GM18507 (cell line): ENCODE results near the gene ATP8A1.

Source experiments
- DNase-seq: peaks from one replicate; pipeline ENCODE4 v3.0.0; 2011; ENCODE audit warnings: low read depth; ENCODE audit not compliant: insufficient read length; ENCODE audit errors: extremely low spot score
- FAIRE-seq: peaks from 2 replicates; lab custom pipeline; 2011; peaks lifted over from hg19 to GRCh38; lab: Jason Lieb, UNC

ATP8A1 gene

DNA sequence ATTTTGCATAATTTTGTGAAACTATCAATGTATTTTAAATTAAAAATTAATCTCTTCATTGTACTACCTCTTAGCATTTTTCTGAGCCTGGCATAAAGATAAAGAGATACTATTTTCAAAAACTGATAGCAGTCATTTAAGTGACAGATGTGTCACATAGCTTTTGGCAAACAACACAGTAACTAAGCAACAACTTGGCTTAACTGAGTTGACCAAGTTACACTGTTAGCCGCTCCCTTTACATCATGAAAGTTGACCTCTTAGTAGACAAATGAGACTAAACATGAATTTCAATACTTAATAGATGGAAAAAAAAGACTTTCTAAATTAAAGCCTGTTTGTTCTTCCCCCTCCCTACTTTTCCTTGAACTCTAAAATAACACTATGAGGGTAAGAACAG, 62.0 kb downstream of the ATP8A1 start:
- DNase-seq (no peak), FAIRE-seq (no peak)

DNA sequence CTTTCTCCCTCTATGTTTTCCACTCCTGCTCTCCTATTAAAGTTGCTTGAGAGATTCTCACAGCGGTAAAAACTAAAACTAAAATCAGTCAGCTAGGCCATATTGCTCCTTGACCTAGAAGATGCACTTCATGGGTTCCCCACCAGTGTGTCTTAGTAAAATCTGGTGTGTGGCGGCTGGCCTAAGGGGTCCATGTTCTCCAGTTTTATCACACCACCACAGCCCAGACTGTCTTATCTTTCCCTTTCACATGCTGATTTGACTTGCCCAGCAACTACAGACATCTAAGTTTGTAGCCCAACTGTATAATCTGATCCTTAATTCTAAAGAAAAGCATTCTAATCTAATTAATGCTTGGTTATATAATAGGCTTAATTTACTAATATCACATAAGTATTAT, 68.0 kb downstream of the ATP8A1 start:
- DNase-seq (no peak), FAIRE-seq (no peak)

DNA sequence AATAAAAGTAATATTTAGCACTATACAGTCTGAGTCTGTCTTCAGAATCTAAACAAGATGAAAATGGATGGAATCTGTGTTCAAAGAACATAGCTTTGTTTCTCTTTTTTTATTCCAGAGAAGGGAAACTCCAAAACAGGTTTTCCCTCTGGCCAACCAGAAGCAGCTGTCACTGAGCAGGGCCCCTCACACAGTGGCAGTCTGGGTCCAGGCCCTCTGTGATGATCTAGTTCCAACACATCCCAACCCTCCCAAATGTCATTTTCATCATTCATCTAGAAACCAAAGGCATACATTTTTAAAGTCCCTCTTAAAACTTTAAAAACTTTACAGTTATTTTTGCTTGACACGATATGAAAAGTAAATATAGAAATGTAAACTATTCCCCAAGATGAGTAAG, 70.1 kb downstream of the ATP8A1 start:
- DNase-seq = no peak
- no peak for FAIRE-seq

DNA sequence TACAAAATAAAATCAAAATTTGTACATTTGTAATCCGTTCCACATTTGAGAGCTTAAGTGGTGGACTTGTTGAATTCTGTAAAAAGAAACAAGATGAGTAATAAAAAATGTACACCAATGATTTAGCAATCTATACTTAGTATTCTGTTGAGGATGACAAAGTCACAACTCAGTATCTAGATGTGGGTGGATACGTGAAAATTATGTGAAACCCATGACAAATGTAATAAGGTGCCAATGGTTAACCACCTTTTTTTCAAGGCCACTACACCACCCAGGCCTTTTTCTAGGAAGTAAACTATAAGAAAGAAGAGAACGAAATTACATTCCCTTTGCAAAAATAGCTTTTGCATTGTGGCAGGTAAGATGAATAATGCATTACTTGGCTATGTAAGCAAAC, 77.0 kb downstream of the ATP8A1 start:
- FAIRE-seq = no peak
- DNase-seq = no peak

- DNase-seq (no peak), FAIRE-seq (peak; percentile 39)
Measured at GRCh38 chr4:42578187-42578586, 78.7 kb downstream of the ATP8A1 start.

DNA sequence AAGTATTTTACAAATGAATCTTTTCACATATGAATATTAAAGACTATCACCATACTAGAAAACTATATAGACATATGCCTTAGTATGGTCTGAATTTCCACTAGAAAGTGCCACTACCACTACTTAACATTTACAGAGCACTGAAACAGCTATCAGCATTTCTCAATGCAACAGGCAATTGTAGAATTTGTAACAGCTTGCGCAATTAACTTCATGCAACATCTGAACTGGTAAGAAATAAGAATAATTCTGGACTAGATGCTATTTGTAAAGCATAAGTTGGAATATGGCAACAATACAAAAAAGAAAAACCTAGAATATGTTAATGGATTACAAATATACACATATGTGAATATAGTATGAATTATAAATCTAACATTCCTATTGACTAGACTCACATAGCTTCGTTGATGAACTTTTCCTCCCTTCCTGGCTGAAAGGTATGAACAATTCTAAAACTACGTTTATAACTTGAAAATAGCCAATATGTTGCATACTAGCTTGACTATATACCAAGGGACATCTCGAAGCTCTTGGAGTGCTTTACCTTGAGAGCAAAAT, 82.0 kb downstream of the ATP8A1 start:
- DNase-seq (no peak), FAIRE-seq (no peak)

DNA sequence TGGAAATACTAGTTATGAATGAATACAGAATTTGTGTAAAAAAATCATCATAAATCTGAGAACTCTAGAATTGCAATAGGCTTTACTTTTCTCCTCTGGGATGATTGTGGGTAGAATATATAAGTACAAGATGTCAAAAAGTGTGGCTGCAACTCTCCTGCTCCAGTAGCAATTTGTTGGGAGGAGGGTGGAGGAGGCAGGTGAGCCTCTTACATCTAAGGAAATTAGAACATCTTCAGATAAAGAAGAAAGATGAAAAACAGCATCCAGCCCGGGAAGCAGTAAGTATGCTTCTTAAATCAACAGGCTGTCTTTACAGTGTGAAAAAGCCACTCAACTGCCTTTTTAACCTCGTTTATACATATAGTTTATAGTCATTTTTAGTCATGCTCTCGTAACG, 83.7 kb downstream of the ATP8A1 start:
- DNase-seq (no peak), FAIRE-seq (no peak)

DNA sequence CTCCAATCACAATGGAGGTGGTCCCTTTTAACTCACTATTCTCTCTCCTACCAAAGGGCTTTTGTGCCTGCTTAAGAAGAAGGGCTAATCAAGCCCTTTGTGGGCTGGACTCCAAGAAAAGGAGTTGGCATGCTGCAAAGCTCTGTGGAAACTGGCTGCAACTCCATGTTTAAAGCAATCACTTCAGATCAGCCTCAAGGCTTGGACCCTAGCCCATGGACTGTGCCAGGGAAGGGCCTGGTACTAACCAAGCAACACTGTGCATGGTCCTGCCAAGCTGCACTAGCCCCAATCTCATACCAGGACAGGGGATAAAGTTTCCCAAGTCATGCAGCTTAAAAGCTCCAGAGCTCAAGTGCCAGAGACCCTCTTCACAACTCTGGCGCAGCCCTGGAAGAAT, 86.7 kb downstream of the ATP8A1 start:
- FAIRE-seq = no peak
- no peak for DNase-seq

GRCh38 chr4:42568610-42569207, 88.2 kb downstream of the ATP8A1 start:
- peak; percentile 83 for FAIRE-seq

GRCh38 chr4:42566835-42567234, 90.1 kb downstream of the ATP8A1 start:
- FAIRE-seq (no peak), DNase-seq (no peak)

More at GRCh38 chr4:42568610-42569207, 88.2 kb downstream of the ATP8A1 start:
- DNase-seq = peak; percentile 8

GRCh38 chr4:42562016-42562415, 94.9 kb downstream of the ATP8A1 start:
- DNase-seq (no peak), FAIRE-seq (no peak)

- no peak for FAIRE-seq
- DNase-seq = no peak
Measured at GRCh38 chr4:42561031-42561430, 95.9 kb downstream of the ATP8A1 start.

- FAIRE-seq = peak; percentile 29
- DNase-seq = no peak
Measured at GRCh38 chr4:42560467-42560861, 96.4 kb downstream of the ATP8A1 start.

DNA sequence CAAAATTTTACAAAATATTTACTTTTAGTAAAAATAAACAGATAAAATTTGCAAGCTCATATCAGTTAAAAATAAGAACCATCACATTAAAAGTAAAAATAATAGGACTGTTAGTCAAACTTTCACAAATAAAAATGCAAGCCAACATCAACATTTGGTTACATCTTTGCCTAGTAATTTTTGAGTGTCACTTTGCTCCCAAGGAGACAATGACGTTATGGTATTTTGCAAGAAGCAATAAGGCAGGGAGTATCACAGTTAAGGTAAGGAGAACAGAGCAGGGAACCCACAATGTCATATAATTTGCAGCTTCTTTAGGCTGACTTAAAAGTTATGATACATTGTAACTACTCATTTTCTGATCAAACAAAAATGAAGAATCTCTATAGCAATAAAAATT, 98.7 kb downstream of the ATP8A1 start:
- no peak for FAIRE-seq
- DNase-seq = no peak

- DNase-seq (no peak), FAIRE-seq (no peak)
Measured at GRCh38 chr4:42555828-42556227, 101.1 kb downstream of the ATP8A1 start.

DNA sequence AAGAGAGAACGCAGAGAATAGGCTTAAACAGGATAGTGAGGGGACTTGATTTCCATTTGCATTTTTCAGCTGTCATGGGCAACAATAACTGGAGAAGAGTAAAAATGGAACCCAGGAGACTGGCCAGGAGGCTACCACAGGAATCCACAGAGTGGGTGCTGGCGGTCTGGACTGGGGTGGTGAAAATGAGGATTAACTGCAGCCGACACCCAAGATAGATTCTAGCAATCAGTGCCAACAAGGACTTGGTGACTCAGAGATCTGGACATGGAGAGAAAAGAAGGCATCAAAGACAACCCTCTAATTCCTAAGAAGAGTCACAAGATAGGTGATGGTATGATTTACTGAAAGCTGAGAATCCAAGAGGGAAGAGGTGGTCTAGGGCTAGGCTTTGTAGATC, 102.8 kb downstream of the ATP8A1 start:
- DNase-seq (no peak), FAIRE-seq (no peak)

- FAIRE-seq (no peak), DNase-seq (no peak)
Measured at GRCh38 chr4:42549896-42550295, 107.0 kb downstream of the ATP8A1 start.

DNA sequence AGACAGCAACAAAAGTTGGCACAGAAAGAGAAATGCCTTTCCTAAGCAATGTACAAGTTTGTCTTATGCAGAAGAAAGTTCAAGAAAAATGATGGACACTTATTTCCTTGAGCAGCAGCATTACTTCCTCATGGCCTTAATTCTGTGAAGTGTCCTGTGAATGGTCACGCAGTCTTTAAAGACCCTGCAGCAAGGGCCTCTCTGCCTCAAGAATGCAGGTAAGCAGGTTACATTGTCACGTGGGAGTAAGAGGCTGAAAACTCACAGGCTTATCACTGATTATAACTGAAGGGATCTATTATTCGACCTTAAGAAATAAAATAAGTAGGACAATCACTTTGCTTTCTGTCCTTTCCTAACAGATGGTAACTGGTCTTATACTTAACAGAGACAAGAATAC, 109.1 kb downstream of the ATP8A1 start:
- FAIRE-seq (no peak), DNase-seq (no peak)

DNA sequence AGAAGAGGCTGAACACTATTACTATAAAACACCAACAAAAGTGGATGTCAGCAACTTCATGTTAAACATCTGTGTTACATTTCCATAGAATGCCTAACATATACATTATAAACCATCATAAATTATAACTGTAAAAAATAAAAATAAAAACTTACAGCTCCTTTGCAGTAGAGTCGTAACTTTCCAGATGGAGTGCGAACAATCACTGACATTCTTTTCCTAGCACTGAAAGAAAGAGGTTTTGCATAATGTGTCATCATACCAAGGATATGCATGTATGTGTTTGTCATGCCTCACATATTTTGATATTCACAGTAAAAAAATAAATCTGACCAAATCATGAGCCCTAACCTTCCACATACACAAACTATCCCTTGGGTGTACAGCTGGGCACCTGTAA, 113.1 kb downstream of the ATP8A1 start:
- no peak for FAIRE-seq

DNA sequence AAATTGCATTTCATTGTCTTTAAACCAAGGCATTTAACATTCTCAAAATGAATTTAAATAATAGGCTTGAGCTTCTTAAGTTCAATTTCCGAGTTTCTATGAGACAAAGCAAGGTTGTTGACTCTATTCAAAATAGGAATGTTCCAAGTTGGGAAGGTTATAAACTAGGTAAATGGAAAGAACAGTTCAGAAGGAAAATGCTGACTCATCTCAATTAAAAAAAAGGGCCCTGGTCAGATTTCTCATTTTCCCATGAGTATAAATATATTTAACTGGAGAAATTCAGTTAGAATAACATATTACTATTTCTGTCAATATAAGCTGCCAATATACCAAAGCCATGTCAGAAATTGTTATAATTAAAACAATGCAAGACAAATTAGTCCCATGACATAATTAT, 113.8 kb downstream of the ATP8A1 start:
- no peak for FAIRE-seq
- no peak for DNase-seq

More for the DNA sequence above, 113.1 kb downstream of the ATP8A1 start:
- no peak for DNase-seq

DNA sequence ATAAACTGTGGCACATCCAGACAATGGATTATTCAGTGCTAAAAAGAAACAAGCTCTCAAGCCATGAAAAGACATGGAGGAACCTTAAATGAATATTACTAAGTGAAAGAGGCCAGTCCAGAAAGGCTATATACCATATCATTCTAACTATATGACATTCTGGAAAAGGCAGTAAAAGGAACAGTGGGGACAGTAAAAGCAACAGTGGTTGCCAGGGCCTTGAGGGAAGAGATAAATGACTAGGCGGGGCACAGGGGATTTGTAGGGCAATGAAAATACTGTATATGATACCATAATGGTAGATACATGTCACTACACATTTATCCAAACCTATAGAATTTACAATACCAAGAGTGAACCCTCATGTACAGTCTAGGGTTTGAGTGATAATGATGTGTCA, 115.3 kb downstream of the ATP8A1 start:
- no peak for FAIRE-seq
- DNase-seq = no peak

DNA sequence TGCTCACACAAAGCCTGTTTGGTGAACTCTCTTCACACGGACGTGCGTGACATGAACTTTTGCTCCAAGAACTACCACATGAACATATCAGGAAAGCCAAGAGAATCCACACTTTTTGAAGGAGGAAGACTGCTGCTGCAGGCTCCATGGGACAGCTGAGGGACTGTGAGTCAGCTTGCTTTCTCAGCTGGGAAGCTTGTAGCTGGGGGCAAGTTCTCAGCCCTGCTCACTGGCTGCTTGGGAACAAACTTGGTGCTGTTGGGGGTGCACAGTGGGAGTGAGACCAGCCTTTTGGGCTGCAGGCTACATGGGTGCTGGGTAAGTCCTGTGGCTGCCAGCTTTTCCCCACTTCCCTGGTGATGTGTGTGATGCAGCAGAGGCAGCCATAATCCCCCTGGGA, 123.9 kb downstream of the ATP8A1 start:
- no peak for DNase-seq
- FAIRE-seq = no peak
